NOMO-1 treated with dmso at 0.1 percent for 144 hours (cell line): ENCODE results near the gene C3orf49.

Experiments used
- DNase-seq: peaks from one replicate; lab custom pipeline; 2025; ENCODE audit not compliant: unreplicated experiment; lab: John Stamatoyannopoulos, UW

Gene C3orf49

GRCh38 chr3:63878394-63879060, 59.4 kb downstream of the C3orf49 start:
- DNase-seq, result no peak

GRCh38 chr3:63880653-63881052, 61.6 kb downstream of the C3orf49 start:
- no peak for DNase-seq

DNA sequence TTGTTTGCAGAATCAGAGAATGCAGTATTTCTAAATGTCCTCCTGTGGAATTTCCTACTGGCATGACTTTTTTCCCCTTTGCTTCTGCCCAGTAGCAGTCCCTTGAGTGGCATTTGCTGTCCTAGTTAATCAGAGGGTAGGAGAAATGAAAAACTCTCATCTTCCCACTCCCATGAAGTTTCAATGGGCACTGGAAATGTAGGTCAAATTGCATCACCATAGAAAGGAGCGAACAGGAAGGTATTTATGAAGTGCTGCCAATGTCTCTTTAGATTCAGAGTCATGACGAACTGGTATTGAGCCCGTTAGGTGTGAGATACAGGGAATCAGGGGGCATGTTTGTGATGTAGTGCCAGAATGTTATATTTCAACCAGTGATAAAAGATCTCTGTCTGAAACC, 67.8 kb downstream of the C3orf49 start:
- no peak for DNase-seq

DNA sequence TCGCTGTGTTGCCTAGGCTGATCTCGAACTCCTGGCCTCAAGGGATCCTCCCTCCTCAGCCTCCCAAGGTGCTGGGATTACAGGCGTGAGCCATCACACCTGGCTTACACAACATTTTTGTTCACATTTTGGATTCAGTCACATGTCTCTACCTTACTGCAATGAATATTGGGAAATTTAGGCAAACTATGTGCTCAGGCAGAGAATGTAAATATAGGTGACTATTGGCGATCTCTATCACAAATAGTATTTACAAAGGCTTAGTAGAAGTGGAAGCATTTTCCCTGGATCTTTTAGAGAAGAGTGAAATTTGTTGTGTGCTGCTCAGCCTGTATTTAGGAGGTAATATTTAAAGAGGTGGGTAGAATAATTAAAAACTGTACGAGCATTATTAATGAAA, 72.4 kb downstream of the C3orf49 start:
- DNase-seq, result no peak

- no peak for DNase-seq
Observed at GRCh38 chr3:63892773-63893352, 73.8 kb downstream of the C3orf49 start.

DNA sequence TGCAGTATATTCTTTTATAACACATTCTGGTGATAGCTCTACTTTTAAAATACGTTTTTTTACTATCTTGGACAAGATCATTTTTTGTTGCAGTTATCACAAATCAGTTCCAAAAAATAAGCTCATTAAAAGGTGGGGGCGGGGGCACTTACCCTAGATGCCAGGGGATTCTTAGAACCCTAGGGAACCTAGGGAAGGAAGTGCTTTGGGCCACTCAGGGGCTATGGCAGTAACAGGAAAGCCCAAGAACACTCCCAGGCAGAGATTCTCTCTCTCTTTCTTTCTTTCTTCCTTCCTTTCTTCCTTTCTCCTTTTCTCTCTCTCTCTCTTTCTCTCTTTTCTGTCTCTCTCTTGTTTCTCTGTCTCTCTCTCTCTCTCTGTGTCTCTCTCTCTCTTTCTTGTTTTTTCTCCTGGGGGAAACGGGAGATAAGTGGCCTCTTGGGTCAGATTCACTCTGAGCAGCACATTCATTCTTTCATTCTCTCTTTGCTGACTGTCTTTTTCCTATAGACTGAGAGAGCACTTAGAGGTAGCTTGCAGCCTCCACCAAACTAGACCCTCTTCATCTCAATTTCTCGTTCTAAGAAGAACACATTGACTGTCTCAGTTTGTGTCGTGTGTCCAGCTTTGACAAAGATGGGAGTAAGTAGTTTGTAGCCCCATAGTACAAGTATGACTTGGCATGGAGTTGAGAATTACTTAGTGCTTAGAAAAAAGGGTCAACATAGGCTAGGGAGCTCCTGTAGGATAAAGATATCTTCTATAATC, 76.5 kb downstream of the C3orf49 start:
- DNase-seq, result no peak

DNA sequence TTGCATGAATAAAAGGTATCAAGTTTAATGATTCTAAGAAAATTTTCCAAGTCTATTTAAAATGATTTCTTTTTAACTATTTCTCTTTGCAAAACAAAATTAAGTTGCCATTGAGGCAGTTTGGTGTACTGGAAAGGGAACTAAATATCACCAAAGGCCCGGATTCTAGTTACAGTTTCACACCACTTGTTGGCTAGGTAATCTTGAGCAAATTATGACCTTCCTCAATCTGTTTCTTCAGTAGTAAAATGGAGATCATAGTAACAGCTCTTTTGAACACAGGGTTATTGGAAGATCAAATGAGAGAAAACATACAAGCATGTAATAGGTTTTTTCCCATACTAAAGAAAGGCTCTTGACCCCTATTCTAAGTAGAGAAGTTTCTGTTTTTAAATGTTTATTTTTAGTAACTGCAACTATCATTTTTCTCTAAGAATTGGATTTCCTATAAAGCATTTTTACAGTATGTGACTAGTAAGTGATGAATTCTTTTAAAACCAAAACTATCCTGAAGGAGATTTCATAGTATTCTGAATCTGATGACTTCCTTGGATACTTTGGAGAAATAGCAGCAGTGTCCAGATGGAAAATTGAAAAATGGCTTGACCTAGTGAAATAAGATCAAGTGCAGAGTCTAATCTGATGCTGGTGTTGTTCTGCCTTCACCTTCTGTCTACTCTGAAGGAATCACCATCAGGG, 77.4 kb downstream of the C3orf49 start:
- DNase-seq, result no peak
